NOMO-1 treated with dmso at 0.1 percent for 144 hours (cell line): ENCODE data around the gene XAGE2.
"Not testable (repeated sequence)": the region's sequence is repeated elsewhere in the genome, so short reads cannot be mapped to it uniquely, and the experiment has no call there.

Source experiments
- DNase-seq: peaks from one replicate; lab custom pipeline; 2025; ENCODE audit not compliant: unreplicated experiment; lab: John Stamatoyannopoulos, UW

Gene XAGE2

GRCh38 chrX:52368368-52369055 lies at the start of gene XAGE2:
Gene XAGE2 (plus strand): TSS chrX:52369021. CDS start chrX:52370015, 994 bp downstream.
- DNase-seq, result no peak

GRCh38 chrX:52337410-52337809 lies 31.4 kb upstream of the XAGE2 start:
- DNase-seq, result no peak

GRCh38 chrX:52341493-52341892 lies 27.3 kb upstream of the XAGE2 start:
- no peak for DNase-seq

GRCh38 chrX:52343131-52343530 lies 25.7 kb upstream of the XAGE2 start:
- DNase-seq, result not testable (repeated sequence)

GRCh38 chrX:52345402-52345801 lies 23.4 kb upstream of the XAGE2 start:
- not testable (repeated sequence) for DNase-seq

GRCh38 chrX:52346174-52347165 lies 22.4 kb upstream of the XAGE2 start:
- DNase-seq, result no peak

- DNase-seq, result no peak
These were observed 19.1 kb upstream of the XAGE2 start for GRCh38 chrX:52349681-52350080.

GRCh38 chrX:52352551-52352950 lies 16.3 kb upstream of the XAGE2 start:
- DNase-seq, result no peak

GRCh38 chrX:52353838-52354237 lies 15.0 kb upstream of the XAGE2 start:
- DNase-seq, result no peak

- DNase-seq, result no peak
These were observed 13.7 kb upstream of the XAGE2 start for GRCh38 chrX:52355108-52355507.

- DNase-seq, result no peak
These were observed 9.1 kb upstream of the XAGE2 start for GRCh38 chrX:52359614-52360232.

- DNase-seq, result no peak
These were observed 6.9 kb upstream of the XAGE2 start for GRCh38 chrX:52361941-52362340.

GRCh38 chrX:52363247-52363883 lies 5.5 kb upstream of the XAGE2 start:
- DNase-seq, result no peak

GRCh38 chrX:52378870-52379269 lies 10.0 kb downstream of the XAGE2 start:
- DNase-seq, result no peak

GRCh38 chrX:52380993-52381392 lies 12.2 kb downstream of the XAGE2 start:
- no peak for DNase-seq

- no peak for DNase-seq
These were observed 41.9 kb downstream of the XAGE2 start for GRCh38 chrX:52410439-52411394.

GRCh38 chrX:52415304-52415703 lies 46.5 kb downstream of the XAGE2 start:
- no peak for DNase-seq

GRCh38 chrX:52416816-52417215 lies 48.0 kb downstream of the XAGE2 start:
- no peak for DNase-seq

- DNase-seq, result no peak
These were observed 52.1 kb downstream of the XAGE2 start for GRCh38 chrX:52420824-52421443.

GRCh38 chrX:52422884-52423283 lies 54.1 kb downstream of the XAGE2 start:
- no peak for DNase-seq
